ENCODE measurements around the gene RAB39B. TPM values are rescaled to one million over a fixed set of nuclear protein-coding genes. Genes with fewer than 3 reads are reported as not detected.

RAB39B gene
- total and polyA plus RNA-seq, 10 of the 15 experiments (the other 5 are each of a cell fraction or from before 2014, with no cell fraction given), result 1.6 to 8.6 (median 6.7) TPM

DNA sequence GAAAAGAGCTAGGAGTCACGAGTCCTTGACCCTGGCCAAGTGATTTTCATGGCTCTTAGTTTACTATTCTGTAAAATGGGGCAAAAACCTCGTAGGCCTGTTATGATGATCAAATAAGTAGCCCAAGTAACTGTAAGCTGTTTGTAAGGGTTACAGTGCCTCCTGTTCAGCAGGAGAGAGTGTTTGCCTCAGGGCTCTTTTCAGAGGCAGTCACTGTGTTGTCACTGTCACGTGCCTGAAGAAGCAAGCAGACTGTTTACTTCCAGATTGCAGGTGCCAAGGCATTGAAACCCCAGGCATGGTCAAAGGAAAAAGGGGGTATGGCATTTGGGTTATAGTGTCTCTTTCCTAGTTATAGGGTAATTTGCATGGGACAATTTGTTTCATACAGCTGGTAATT lies 4.5 kb downstream of the RAB39B start:
- FAIRE-seq (no peak), DNase-seq (ENCODE audit: low read depth, low spot score) (no peak), ATAC-seq (no peak)
- POLR2A ChIA-PET, result no interaction called here
- Histone ChIP-seq H3K4me3 (no peak overlapping the region), H3K4me1 (ENCODE audit: control insufficient read depth, insufficient read depth, low read length) (no peaks in the 10 kb centered on the region), H3K27ac (ENCODE audit: control insufficient read depth, insufficient read depth) (no peak overlapping the region), H3K4me2 (ENCODE audit: control insufficient read depth, insufficient read depth) (no peak overlapping the region), H3K9ac (ENCODE audit: control insufficient read depth, insufficient read depth, low read length) (no peak overlapping the region), H3K79me2 (ENCODE audit: control insufficient read depth, insufficient read depth, low read length) (peaks cover 17% of the 10 kb centered on the region), H2AFZ (ENCODE audit: control insufficient read depth, low read depth, low read length) (no peak overlapping the region), H3K36me3 (ENCODE audit: control insufficient read depth in 2 of 2, insufficient read depth in 2 of 2, low read length in 1 of 2) (no peaks in the 10 kb centered on the region), H3K27me3 (replicated peaks in 1 of 2; ENCODE audit: control insufficient read depth in 2 of 2, insufficient read depth in 2 of 2, low read length in 1 of 2) (no peaks in the 10 kb centered on the region), H4K20me1 (ENCODE audit: control insufficient read depth, insufficient read depth) (no peaks in the 10 kb centered on the region), H3K9me3 (replicated peaks; ENCODE audit: control insufficient read depth, insufficient read depth, low read length) (no peaks in the 10 kb centered on the region)
- CTCF ChIA-PET, result interaction anchor here (1.4 kb wide), 1 partner anchor 24 kb away, joined by 4 read pairs; no protein-coding TSS in a partner anchor
- SMC1A ChIA-PET (ENCODE audit: uncharacterized antibody, unreplicated experiment), result interaction anchor here (1.0 to 1.1 kb wide), 2 partner anchors 13 to 18 kb away, joined by 3 read pairs; no protein-coding TSS in a partner anchor
- intact Hi-C loops (cut with micrococcal nuclease; ENCODE audit: unreplicated experiment), result no loop called here
- in situ Hi-C loops (cut with MboI), result no loop called here
- RAD21 ChIA-PET (ENCODE audit: unreplicated experiment), result no interaction called here
- TF ChIP-seq POLR2A (IDR thresholded peaks at IDR 0.05; ENCODE audit: low read depth, low read length) (no peak), SREBF2 (IDR thresholded peaks at IDR 0.05; ENCODE audit: low read length) (no peak)
- TF ChIP-seq, protein P1, sequence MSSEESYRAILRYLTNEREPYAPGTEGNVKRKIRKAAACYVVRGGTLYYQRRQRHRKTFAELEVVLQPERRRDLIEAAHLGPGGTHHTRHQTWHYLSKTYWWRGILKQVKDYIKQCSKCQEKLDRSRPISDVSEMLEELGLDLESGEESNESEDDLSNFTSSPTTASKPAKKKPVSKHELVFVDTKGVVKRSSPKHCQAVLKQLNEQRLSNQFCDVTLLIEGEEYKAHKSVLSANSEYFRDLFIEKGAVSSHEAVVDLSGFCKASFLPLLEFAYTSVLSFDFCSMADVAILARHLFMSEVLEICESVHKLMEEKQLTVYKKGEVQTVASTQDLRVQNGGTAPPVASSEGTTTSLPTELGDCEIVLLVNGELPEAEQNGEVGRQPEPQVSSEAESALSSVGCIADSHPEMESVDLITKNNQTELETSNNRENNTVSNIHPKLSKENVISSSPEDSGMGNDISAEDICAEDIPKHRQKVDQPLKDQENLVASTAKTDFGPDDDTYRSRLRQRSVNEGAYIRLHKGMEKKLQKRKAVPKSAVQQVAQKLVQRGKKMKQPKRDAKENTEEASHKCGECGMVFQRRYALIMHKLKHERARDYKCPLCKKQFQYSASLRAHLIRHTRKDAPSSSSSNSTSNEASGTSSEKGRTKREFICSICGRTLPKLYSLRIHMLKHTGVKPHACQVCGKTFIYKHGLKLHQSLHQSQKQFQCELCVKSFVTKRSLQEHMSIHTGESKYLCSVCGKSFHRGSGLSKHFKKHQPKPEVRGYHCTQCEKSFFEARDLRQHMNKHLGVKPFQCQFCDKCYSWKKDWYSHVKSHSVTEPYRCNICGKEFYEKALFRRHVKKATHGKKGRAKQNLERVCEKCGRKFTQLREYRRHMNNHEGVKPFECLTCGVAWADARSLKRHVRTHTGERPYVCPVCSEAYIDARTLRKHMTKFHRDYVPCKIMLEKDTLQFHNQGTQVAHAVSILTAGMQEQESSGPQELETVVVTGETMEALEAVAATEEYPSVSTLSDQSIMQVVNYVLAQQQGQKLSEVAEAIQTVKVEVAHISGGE (CRISPR knock-in tag; IDR thresholded peaks at IDR 0.05), result no peak
- TF ChIP-seq, protein P2, sequence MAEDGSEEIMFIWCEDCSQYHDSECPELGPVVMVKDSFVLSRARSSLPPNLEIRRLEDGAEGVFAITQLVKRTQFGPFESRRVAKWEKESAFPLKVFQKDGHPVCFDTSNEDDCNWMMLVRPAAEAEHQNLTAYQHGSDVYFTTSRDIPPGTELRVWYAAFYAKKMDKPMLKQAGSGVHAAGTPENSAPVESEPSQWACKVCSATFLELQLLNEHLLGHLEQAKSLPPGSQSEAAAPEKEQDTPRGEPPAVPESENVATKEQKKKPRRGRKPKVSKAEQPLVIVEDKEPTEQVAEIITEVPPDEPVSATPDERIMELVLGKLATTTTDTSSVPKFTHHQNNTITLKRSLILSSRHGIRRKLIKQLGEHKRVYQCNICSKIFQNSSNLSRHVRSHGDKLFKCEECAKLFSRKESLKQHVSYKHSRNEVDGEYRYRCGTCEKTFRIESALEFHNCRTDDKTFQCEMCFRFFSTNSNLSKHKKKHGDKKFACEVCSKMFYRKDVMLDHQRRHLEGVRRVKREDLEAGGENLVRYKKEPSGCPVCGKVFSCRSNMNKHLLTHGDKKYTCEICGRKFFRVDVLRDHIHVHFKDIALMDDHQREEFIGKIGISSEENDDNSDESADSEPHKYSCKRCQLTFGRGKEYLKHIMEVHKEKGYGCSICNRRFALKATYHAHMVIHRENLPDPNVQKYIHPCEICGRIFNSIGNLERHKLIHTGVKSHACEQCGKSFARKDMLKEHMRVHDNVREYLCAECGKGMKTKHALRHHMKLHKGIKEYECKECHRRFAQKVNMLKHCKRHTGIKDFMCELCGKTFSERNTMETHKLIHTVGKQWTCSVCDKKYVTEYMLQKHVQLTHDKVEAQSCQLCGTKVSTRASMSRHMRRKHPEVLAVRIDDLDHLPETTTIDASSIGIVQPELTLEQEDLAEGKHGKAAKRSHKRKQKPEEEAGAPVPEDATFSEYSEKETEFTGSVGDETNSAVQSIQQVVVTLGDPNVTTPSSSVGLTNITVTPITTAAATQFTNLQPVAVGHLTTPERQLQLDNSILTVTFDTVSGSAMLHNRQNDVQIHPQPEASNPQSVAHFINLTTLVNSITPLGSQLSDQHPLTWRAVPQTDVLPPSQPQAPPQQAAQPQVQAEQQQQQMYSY (CRISPR knock-in tag; IDR thresholded peaks at IDR 0.05), result no peak
- no TSS peak for BruUV-seq (replicated peaks)
- 48% methylated on average over 3 of the region's 3 CpGs for WGBS (ENCODE audit: insufficient coverage, insufficient replicate concordance, low lambda C conversion rate, missing lambda C conversion rate)

All from GM12878 (cell line).